GM12873 (cell line): ENCODE measurements around the gene HK1.

Experiments
- CTCF ChIP-seq: IDR thresholded peaks from 2 replicates; pipeline ENCODE4 v1.5.1; 2012; ENCODE audit warnings: low read depth, mild to moderate bottlenecking, moderate library complexity, low read length, control low read depth; ENCODE audit not compliant: insufficient read depth; ENCODE audit errors: missing control alignments

Gene HK1

GRCh38 chr10:69246036-69246435, 32.3 kb upstream of the HK1 start:
- TF ChIP-seq CTCF, result no peak

- TF ChIP-seq CTCF, result no peak
Observed at GRCh38 chr10:69246581-69247312, 31.5 kb upstream of the HK1 start.

- no peak for TF ChIP-seq CTCF
Observed at GRCh38 chr10:69247313-69247710, 31.0 kb upstream of the HK1 start.

GRCh38 chr10:69248117-69248730, 30.1 kb upstream of the HK1 start:
- TF ChIP-seq CTCF, result no peak

GRCh38 chr10:69250041-69250440, 28.3 kb upstream of the HK1 start:
- no peak for TF ChIP-seq CTCF

- no peak for TF ChIP-seq CTCF
Observed at GRCh38 chr10:69253171-69253570, 25.1 kb upstream of the HK1 start.

GRCh38 chr10:69254877-69255276, 23.4 kb upstream of the HK1 start:
- TF ChIP-seq CTCF, result no peak
